Measurements from ENCODE around the gene CHRNE.

Gene CHRNE

GRCh38 chr17:4901108-4901647 lies 1.7 kb downstream of the CHRNE start:
- no peak overlapping the region for H3K9ac ChIP-seq (ENCODE audit: low read length)
- H4K91ac ChIP-seq (ENCODE audit: low read length), result no peak overlapping the region
- peaks cover 14 to 61% of the 10 kb centered on the region in 2 experiments for H3K36me3 ChIP-seq (ENCODE audit: control insufficient read depth in 1 of 2, insufficient read depth in 2 of 2, low read depth in 1 of 2, low read length in 2 of 2)
- peaks cover 3 to 42% of the 10 kb centered on the region in 2 experiments for H3K27me3 ChIP-seq (ENCODE audit: control insufficient read depth in 1 of 2, insufficient read depth in 1 of 2, low read length in 2 of 2)
- no peak overlapping the region for H2BK120ac ChIP-seq (ENCODE audit: low read depth, low read length)
- no peak overlapping the region for H3K4ac ChIP-seq (ENCODE audit: low read depth in 1 of 2, low read length in 2 of 2)
- no peak overlapping the region for H2BK5ac ChIP-seq (ENCODE audit: low read depth, low read length, poor library complexity, severe bottlenecking)
- no peak overlapping the region for H3K4me3 ChIP-seq (ENCODE audit: insufficient read depth in 1 of 2, low read depth in 1 of 2, low read length in 2 of 2)
- no peaks in the 10 kb centered on the region for H3K9me3 ChIP-seq (ENCODE audit: control insufficient read depth, low read length)
- no peak overlapping the region for H4K8ac ChIP-seq (ENCODE audit: low read length)
- no peaks in the 10 kb centered on the region for H3K79me1 ChIP-seq (replicated peaks; ENCODE audit: low read length, poor library complexity, severe bottlenecking)
- no peak for DNase-seq
- H3K18ac ChIP-seq (ENCODE audit: low read depth in 1 of 2, low read length in 2 of 2), result no peak overlapping the region
- H2BK15ac ChIP-seq (ENCODE audit: low read depth, poor library complexity, severe bottlenecking), result no peak overlapping the region
- no peak overlapping the region for H2BK12ac ChIP-seq (ENCODE audit: low read length in 2 of 2)
- H3K14ac ChIP-seq (ENCODE audit: low read length in 2 of 2), result no peak overlapping the region
- WGBS, result 91% methylated on average over 37 of the region's 37 CpGs
- no peak overlapping the region for H3K4me2 ChIP-seq (ENCODE audit: low read length, poor library complexity, severe bottlenecking)
- no peak overlapping the region for H3K27ac ChIP-seq (ENCODE audit: low read length, poor library complexity, severe bottlenecking)
- no peaks in the 10 kb centered on the region for H3K4me1 ChIP-seq (ENCODE audit: control insufficient read depth, insufficient read depth, low read depth, low read length)
- no peak overlapping the region for H2AK5ac ChIP-seq (ENCODE audit: low read length, severe bottlenecking)
- H2AFZ ChIP-seq (ENCODE audit: low read depth, low read length), result no peak overlapping the region
- H3K23ac ChIP-seq (ENCODE audit: low read length in 2 of 2), result no peak overlapping the region

- no peak overlapping the region for H3K9ac ChIP-seq (ENCODE audit: low read length)
- no peak overlapping the region for H4K91ac ChIP-seq (ENCODE audit: low read length)
- no peak overlapping the region for H2BK120ac ChIP-seq (ENCODE audit: low read depth, low read length)
- H3K36me3 ChIP-seq (ENCODE audit: control insufficient read depth in 1 of 2, insufficient read depth in 2 of 2, low read depth in 1 of 2, low read length in 2 of 2), result peaks cover 21 to 68% of the 10 kb centered on the region in 2 experiments
- H2BK15ac ChIP-seq (ENCODE audit: low read depth, poor library complexity, severe bottlenecking), result no peak overlapping the region
- H3K4me2 ChIP-seq (ENCODE audit: low read length, poor library complexity, severe bottlenecking), result no peak overlapping the region
- H3K14ac ChIP-seq (ENCODE audit: low read length in 2 of 2), result no peak overlapping the region
- peaks cover 0 to 42% of the 10 kb centered on the region in 2 experiments for H3K27me3 ChIP-seq (ENCODE audit: control insufficient read depth in 1 of 2, insufficient read depth in 1 of 2, low read length in 2 of 2)
- no peak overlapping the region for H2AK5ac ChIP-seq (ENCODE audit: low read length, severe bottlenecking)
- H2BK5ac ChIP-seq (ENCODE audit: low read depth, low read length, poor library complexity, severe bottlenecking), result no peak overlapping the region
- no peak for DNase-seq
- H2AFZ ChIP-seq (ENCODE audit: low read depth, low read length), result no peak overlapping the region
- no peak overlapping the region for H2BK12ac ChIP-seq (ENCODE audit: low read length in 2 of 2)
- H3K79me1 ChIP-seq (replicated peaks; ENCODE audit: low read length, poor library complexity, severe bottlenecking), result no peaks in the 10 kb centered on the region
- H3K9me3 ChIP-seq (ENCODE audit: control insufficient read depth, low read length), result no peaks in the 10 kb centered on the region
- H3K23ac ChIP-seq (ENCODE audit: low read length in 2 of 2), result no peak overlapping the region
- H4K8ac ChIP-seq (ENCODE audit: low read length), result no peak overlapping the region
- H3K4ac ChIP-seq (ENCODE audit: low read depth in 1 of 2, low read length in 2 of 2), result no peak overlapping the region
- H3K27ac ChIP-seq (ENCODE audit: low read length, poor library complexity, severe bottlenecking), result no peak overlapping the region
- H3K18ac ChIP-seq (ENCODE audit: low read depth in 1 of 2, low read length in 2 of 2), result no peak overlapping the region
- H3K4me1 ChIP-seq (ENCODE audit: control insufficient read depth, insufficient read depth, low read depth, low read length), result no peaks in the 10 kb centered on the region
- 78% methylated on average over 65 of the region's 65 CpGs for WGBS
- H3K4me3 ChIP-seq (ENCODE audit: insufficient read depth in 1 of 2, low read depth in 1 of 2, low read length in 2 of 2), result no peak overlapping the region
Measured at GRCh38 chr17:4900231-4901107, 2.4 kb downstream of the CHRNE start.

- H4K8ac ChIP-seq (ENCODE audit: low read length), result no peak within 1 kb of the TSS
- DNase-seq, result no peak
- no peak within 1 kb of the TSS for H2BK15ac ChIP-seq (ENCODE audit: low read depth, poor library complexity, severe bottlenecking)
- no peak within 1 kb of the TSS for H2AFZ ChIP-seq (ENCODE audit: low read depth, low read length)
- peak within 1 kb of the TSS in 1 of 2 experiments; percentile 80 for H3K4me3 ChIP-seq (ENCODE audit: insufficient read depth in 1 of 2, low read depth in 1 of 2, low read length in 2 of 2)
- no peaks in the 10 kb centered on the region for H3K9me3 ChIP-seq (ENCODE audit: control insufficient read depth, low read length)
- H3K23ac ChIP-seq (ENCODE audit: low read length in 2 of 2), result no peak within 1 kb of the TSS
- no peak within 1 kb of the TSS for H3K27ac ChIP-seq (ENCODE audit: low read length, poor library complexity, severe bottlenecking)
- H3K14ac ChIP-seq (ENCODE audit: low read length in 2 of 2), result no peak within 1 kb of the TSS
- H3K4ac ChIP-seq (ENCODE audit: low read depth in 1 of 2, low read length in 2 of 2), result no peak within 1 kb of the TSS
- H3K4me2 ChIP-seq (ENCODE audit: low read length, poor library complexity, severe bottlenecking), result no peak within 1 kb of the TSS
- H3K4me1 ChIP-seq (ENCODE audit: control insufficient read depth, insufficient read depth, low read depth, low read length), result no peaks in the 10 kb centered on the region
- WGBS, result 96% methylated on average over 60 of the region's 60 CpGs
- H3K36me3 ChIP-seq (ENCODE audit: control insufficient read depth in 1 of 2, insufficient read depth in 2 of 2, low read depth in 1 of 2, low read length in 2 of 2), result peaks cover 30 to 77% of the 10 kb centered on the region in 2 experiments
- no peak within 1 kb of the TSS for H4K91ac ChIP-seq (ENCODE audit: low read length)
- no peak within 1 kb of the TSS for H2BK5ac ChIP-seq (ENCODE audit: low read depth, low read length, poor library complexity, severe bottlenecking)
- no peak within 1 kb of the TSS for H2BK12ac ChIP-seq (ENCODE audit: low read length in 2 of 2)
- H3K18ac ChIP-seq (ENCODE audit: low read depth in 1 of 2, low read length in 2 of 2), result no peak within 1 kb of the TSS
- H2BK120ac ChIP-seq (ENCODE audit: low read depth, low read length), result no peak within 1 kb of the TSS
- H2AK5ac ChIP-seq (ENCODE audit: low read length, severe bottlenecking), result no peak within 1 kb of the TSS
- H3K79me1 ChIP-seq (replicated peaks; ENCODE audit: low read length, poor library complexity, severe bottlenecking), result peaks cover under 1% of the 10 kb centered on the region
- peak within 1 kb of the TSS; percentile 84 for H3K9ac ChIP-seq (ENCODE audit: low read length)
- H3K27me3 ChIP-seq (ENCODE audit: control insufficient read depth in 1 of 2, insufficient read depth in 1 of 2, low read length in 2 of 2), result peaks cover 0 to 35% of the 10 kb centered on the region in 2 experiments
Measured at GRCh38 chr17:4899341-4900230, 3.3 kb downstream of the CHRNE start, which contains the start of gene C17orf107. TSS of gene C17orf107 (plus strand) at chr17:4899536. CDS start at chr17:4899763, 227 bp downstream.
